K562 (cell line): Measurements from ENCODE around the gene CD160. TPM values are rescaled to one million over a fixed set of nuclear protein-coding genes. Genes with fewer than 3 reads are reported as not detected.
A peak's percentile ranks its signal among the peaks of the same experiment; 100 is the strongest.

Source experiments
- ATAC-seq: fragments of 200-7000 bp; cut with Tn5 transposase; 3 replicates; pipeline ENCODE4 v1.9.1; 2020; ENCODE audit warnings: moderate library complexity
- BruUV-seq: library from RNA; stranded (reverse); fragments of 400-500 nt; replicated peaks from 2 replicates; lab custom pipeline; 2021; lab: Mats Ljungman, UMichigan
- CTCF ChIA-PET: fragments of 300-600 bp; formaldehyde crosslinking; extraction: SDS; loops from one replicate; lab custom pipeline; 2021; ENCODE audit warnings: low intra/inter-chr PET ratio; lab: Yijun Ruan, JAX
- POLR2A ChIA-PET: fragments of 300-600, 350-650 bp; sonication (Branson Sonifier 250); formaldehyde crosslinking; extraction: SDS; loops from one replicate; lab custom pipeline; 2021; ENCODE audit warnings: antibody characterized with exemption, inconsistent platforms; lab: Yijun Ruan, JAX
- DNase-seq, 4 experiments: peaks; one replicate each; pipeline versions ENCODE4 v3.0.0 to v3.0.0-alpha.2; 2011 to 2018; ENCODE audit warnings: low spot score in 3 of 4, mixed read lengths in 3 of 4; ENCODE audit errors: extremely low read depth in 1 of 4
- FAIRE-seq: peaks from 2 replicates; lab custom pipeline; 2011; peaks lifted over from hg19 to GRCh38; lab: Jason Lieb, UNC
- H2AFZ ChIP-seq: 2 replicates; pipeline ENCODE4 v1.6.0; 2011; ENCODE audit warnings: low read depth, low read length, control low read depth, inconsistent platforms
- H3K27ac ChIP-seq: fragments of 200-600 bp; 3 replicates; pipeline ENCODE4 v1.8.0; 2011; ENCODE audit warnings: low read depth, mild to moderate bottlenecking, control low read depth, inconsistent platforms, low read length, moderate library complexity, mixed read lengths; ENCODE audit errors: extremely low read depth
- H3K27me3 ChIP-seq, 2 experiments: fragments of 300-600 bp in 1 of 2; 2 replicates in 1 of 2; 3 replicates in 1 of 2; pipeline versions ENCODE4 v1.6.0 to v1.8.0; 2011; ENCODE audit warnings: inconsistent platforms in 2 of 2, low read length in 2 of 2, mild to moderate bottlenecking in 1 of 2, mixed read lengths in 1 of 2, moderate library complexity in 1 of 2; ENCODE audit not compliant: control insufficient read depth in 2 of 2, insufficient read depth in 2 of 2
- H3K36me3 ChIP-seq: fragments of 300-600 bp; 3 replicates; pipeline ENCODE4 v1.8.0; 2011; ENCODE audit warnings: mild to moderate bottlenecking, low read length, inconsistent platforms; ENCODE audit not compliant: control insufficient read depth, insufficient read depth
- H3K4me1 ChIP-seq, 2 experiments: fragments of 200-600 bp in 1 of 2; replicated peaks in 1 of 2; 2 replicates in 1 of 2; 3 replicates in 1 of 2; pipeline versions ENCODE4 v1.5.1 to v1.8.0; 2011; ENCODE audit warnings: inconsistent platforms in 2 of 2, low read length in 2 of 2, mild to moderate bottlenecking in 1 of 2, mixed read lengths in 1 of 2, moderate library complexity in 1 of 2; ENCODE audit not compliant: control insufficient read depth in 2 of 2, insufficient read depth in 2 of 2
- H3K4me2 ChIP-seq: 2 replicates; pipeline ENCODE4 v1.6.1; 2011; ENCODE audit warnings: low read length, control low read depth, inconsistent platforms, mixed read lengths; ENCODE audit not compliant: insufficient read depth
- H3K4me3 ChIP-seq: fragments of 200-600 bp; sonication (generic), shearing (Covaris generic); 2 replicates; pipeline ENCODE4 v1.5.1; 2016; ENCODE audit warnings: control low read depth, inconsistent platforms
- H3K79me2 ChIP-seq: fragments of 200-600 bp; 3 replicates; pipeline ENCODE4 v1.8.0; 2011; ENCODE audit warnings: low read length, inconsistent platforms; ENCODE audit not compliant: control insufficient read depth, insufficient read depth
- H3K9ac ChIP-seq, 2 experiments: 2 replicates each; pipeline versions ENCODE4 v1.6.0 to v1.6.1; 2011; ENCODE audit warnings: low read depth in 2 of 2, low read length in 2 of 2, control low read depth in 1 of 2, inconsistent platforms in 1 of 2, mild to moderate bottlenecking in 1 of 2, mixed read lengths in 1 of 2; ENCODE audit not compliant: insufficient read depth in 1 of 2
- H3K9me1 ChIP-seq: one replicate; pipeline ENCODE4 v1.6.0; 2011; ENCODE audit warnings: inconsistent platforms, mild to moderate bottlenecking, low read length, moderate library complexity; ENCODE audit not compliant: control insufficient read depth, insufficient read depth
- H3K9me3 ChIP-seq: replicated peaks from 2 replicates; pipeline ENCODE4 v1.5.1; 2011; ENCODE audit warnings: low read depth, low read length, inconsistent platforms; ENCODE audit not compliant: control insufficient read depth, insufficient read depth
- H4K20me1 ChIP-seq: replicated peaks from 2 replicates; pipeline ENCODE4 v1.6.1; 2011; ENCODE audit warnings: low read length, inconsistent platforms, mixed read lengths; ENCODE audit not compliant: control insufficient read depth, insufficient read depth
- C11orf30 ChIP-seq: fragments of 450-650 bp; IDR thresholded peaks from 2 replicates; pipeline ENCODE4 v1.6.1; 2016; ENCODE audit warnings: low read depth, mild to moderate bottlenecking
- CBX8 ChIP-seq: fragments of 200-600 bp; sonication (generic); IDR thresholded peaks from 2 replicates; pipeline ENCODE4 v1.6.1; 2012; ENCODE audit warnings: borderline replicate concordance, mixed run types, low read depth, mild to moderate bottlenecking, moderate library complexity, mixed read lengths, low read length, control low read depth, inconsistent platforms; ENCODE audit not compliant: poor library complexity, severe bottlenecking; ENCODE audit errors: extremely low read depth
- MAFF ChIP-seq: IDR thresholded peaks from 2 replicates; pipeline ENCODE4 v1.6.1; 2012; ENCODE audit warnings: low read length, improper control_type of control experiment
- MAFG ChIP-seq: fragments of 450-650 bp; conservative IDR thresholded peaks from 2 replicates; pipeline ENCODE4 v1.6.1; 2016; ENCODE audit warnings: missing genetic modification characterization, missing compliant biosample characterization
- MAFK ChIP-seq: IDR thresholded peaks from 2 replicates; pipeline ENCODE4 v1.6.1; 2011; ENCODE audit warnings: low read length, improper control_type of control experiment
- THRAP3 ChIP-seq: fragments of 450-650 bp; IDR thresholded peaks from 2 replicates; pipeline ENCODE4 v1.6.1; 2016; ENCODE audit warnings: mild to moderate bottlenecking, inconsistent platforms, borderline replicate concordance
- U2AF1 ChIP-seq: fragments of 200-400 bp; formaldehyde crosslinking; optimal IDR thresholded peaks from 2 replicates; pipeline ENCODE3; 2017; ENCODE audit warnings: mild to moderate bottlenecking, low read depth, low read length, moderate library complexity
- ZBTB11 ChIP-seq, 3 experiments: fragments of 200-800 bp in 1 of 3; fragments of 250-450 bp in 1 of 3; fragments of 450-650 bp in 1 of 3; sonication (Bioruptor Pico) in 1 of 3; sonication (Bioruptor generic) in 1 of 3; formaldehyde crosslinking in 1 of 3; IDR thresholded peaks; 2 replicates each; pipeline versions ENCODE4 v1.6.1 to v1.8.0; 2016 to 2022; ENCODE audit warnings: mild to moderate bottlenecking in 2 of 3, missing genetic modification characterization in 2 of 3, missing compliant biosample characterization in 1 of 3, moderate library complexity in 1 of 3
- ZNF316 ChIP-seq: fragments of 450-650 bp; IDR thresholded peaks from 2 replicates; pipeline ENCODE4 v1.6.1; 2016
- ZZZ3 ChIP-seq: fragments of 450-650 bp; IDR thresholded peaks from 2 replicates; pipeline ENCODE4 v1.6.1; 2016; ENCODE audit warnings: antibody characterized with exemption, mild to moderate bottlenecking, moderate library complexity
- WGBS: fragments of 100-300 bp; shearing (Covaris generic); methylation state at CpG from one replicate; pipeline ENCODE4 v1.1.6; 2016; ENCODE audit warnings: low coverage, mixed read lengths; ENCODE audit not compliant: insufficient coverage; ENCODE audit errors: missing lambda C conversion rate; 5-methylcytosine and 5-hydroxymethylcytosine counted together
- in situ Hi-C: fragments of 300-500 bp; cut with MboI; formaldehyde crosslinking; loops from 4 replicates; pipeline ENCODE4 v1.15.0; 2018; ENCODE audit warnings: inconsistent platforms, mixed read lengths
- intact Hi-C: fragments of 100-400 bp; cut with micrococcal nuclease; formaldehyde crosslinking; loops from 2 replicates; pipeline ENCODE4 v1.14.2; 2022
- polyA plus RNA-seq, 8 experiments: library from polyadenylated mRNA; depleted of rRNA in 4 of 8; stranded (reverse) in 5 of 8; unstranded in 3 of 8; fragments of >200 nt; fragmentation: Nextera tagmentation in 2 of 8; fragmentation: Illumina TruSeq in 1 of 8; extraction: Ambion mirVana in 2 of 8; extraction: Trizol in 1 of 8; gene quantifications; 2 replicates each; pipeline versions ENCODE4 v1.2.1 to v1.2.3, GENCODE V29; 2011 to 2014; ENCODE audit warnings: inconsistent platforms in 1 of 8, missing spikeins in 1 of 8
- total RNA-seq, 7 experiments: library from RNA; depleted of rRNA in 6 of 7; stranded (reverse); fragments of >200 nt in 6 of 7; fragmentation: Illumina TruSeq in 2 of 7; extraction: Trizol in 2 of 7; gene quantifications; 2 replicates each; pipeline versions ENCODE4 v1.2.1 to v1.2.3, GENCODE V29; 2011 to 2021; ENCODE audit warnings: low replicate concordance in 1 of 7

The CD160 gene
- total and polyA plus RNA-seq, 9 of the 15 experiments (the other 6 are each of a cell fraction or from before 2014, with no cell fraction given) = 0.01 TPM; not detected in 8

- ATAC-seq (no peak), FAIRE-seq (no peak), DNase-seq (no peak)
- H3K4me1 ChIP-seq = no peaks in the 10 kb centered on the region
- peaks cover 9% of the 10 kb centered on the region; the same call in 2 of the 3 replicates for H3K36me3 ChIP-seq
- WGBS = 57% methylated on average over 1 of the region's 1 CpG
- ChIA-PET POLR2A (no interaction called here), CTCF (no interaction called here)
- no peaks in the 10 kb centered on the region for H3K27me3 ChIP-seq
- H2AFZ ChIP-seq = no peak overlapping the region
- H4K20me1 ChIP-seq = no peaks in the 10 kb centered on the region
- no TSS peak for BruUV-seq
- in situ Hi-C loops (no loop called here), intact Hi-C loops (no loop called here)
- H3K4me3 ChIP-seq = no peak overlapping the region
- H3K9me1 ChIP-seq = no peaks in the 10 kb centered on the region
- H3K9me3 ChIP-seq = peaks cover 6% of the 10 kb centered on the region; the same call in 1 of the 2 replicates
- H3K27ac ChIP-seq = no peak overlapping the region
- H3K4me2 ChIP-seq = no peak overlapping the region
- no peak overlapping the region for H3K9ac ChIP-seq
- TF ChIP-seq ZZZ3 (no peak), MAFG (tag) (peak; percentile 86), THRAP3 (no peak), MAFF (peak; percentile 89), C11orf30 (peak; percentile 90), ZBTB11 (CRISPR knock-in tag; IDR thresholded peaks at IDR 0.05) (no peak), CBX8 (no peak), U2AF1 (no peak), ZNF316 (peak; percentile 95), MAFK (peak; percentile 91)
- no peaks in the 10 kb centered on the region for H3K79me2 ChIP-seq
Observed at GRCh38 chr1:145759721-145760120, 40.4 kb downstream of the CD160 start.
